ENCODE data around the gene CDKL4.
"Not testable (repeated sequence)": the region's sequence is repeated elsewhere in the genome, so short reads cannot be mapped to it uniquely, and the experiment has no call there.

The CDKL4 gene

DNA sequence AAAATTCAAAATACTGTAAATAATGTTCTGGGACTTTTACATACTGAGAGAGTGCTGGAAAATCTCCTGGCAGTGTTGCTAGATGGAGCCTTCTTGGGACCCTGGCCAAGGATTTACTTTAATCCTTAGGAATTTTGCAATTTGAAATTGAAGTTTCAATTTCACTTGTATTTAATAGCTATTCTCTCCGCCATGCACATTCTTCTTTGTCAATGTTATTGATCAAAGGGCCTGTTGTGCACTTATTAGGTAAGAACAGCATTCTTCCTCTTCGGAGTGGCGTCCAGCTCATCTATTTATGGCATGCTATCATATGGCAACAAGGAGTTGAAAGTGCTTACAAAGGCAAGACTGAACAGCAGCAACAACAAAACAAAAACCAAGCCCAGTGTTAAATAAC lies 82.8 kb downstream of the CDKL4 start:
- Histone ChIP-seq H3K36me3 (ENCODE audit: control insufficient read depth, insufficient read depth, low read length) (no peaks in the 10 kb centered on the region), H3K4me3 (ENCODE audit: low read length) (no peak overlapping the region), H3K9ac (ENCODE audit: low read length) (no peak overlapping the region), H3K27ac (ENCODE audit: low read depth, low read length) (no peak overlapping the region), H3K4me1 (ENCODE audit: control insufficient read depth, insufficient read depth, low read length) (no peaks in the 10 kb centered on the region), H3K27me3 (ENCODE audit: control insufficient read depth, insufficient read depth, low read length) (no peaks in the 10 kb centered on the region)

DNA sequence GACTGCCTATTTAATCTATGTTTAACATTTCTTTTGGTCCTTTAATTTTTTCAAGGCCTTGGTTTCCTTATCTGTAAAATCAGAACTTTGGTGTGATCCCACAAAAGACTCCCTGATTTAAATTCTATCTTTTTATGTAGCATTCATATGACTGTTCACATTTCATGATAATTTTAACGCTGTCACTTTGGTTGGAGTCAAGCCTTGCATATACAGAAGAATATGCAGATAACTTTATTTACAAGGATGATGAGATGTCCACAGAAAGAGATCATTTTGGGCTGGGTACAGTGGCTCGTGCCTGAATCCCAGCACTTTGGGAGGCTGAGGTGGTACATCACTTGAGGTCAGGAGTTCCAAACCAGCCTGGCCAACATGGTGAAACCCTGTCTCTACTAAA lies 84.5 kb downstream of the CDKL4 start:
- Histone ChIP-seq H3K36me3 (ENCODE audit: control insufficient read depth, insufficient read depth, low read length) (no peaks in the 10 kb centered on the region), H3K9ac (ENCODE audit: low read length) (no peak overlapping the region), H3K27me3 (ENCODE audit: control insufficient read depth, insufficient read depth, low read length) (no peaks in the 10 kb centered on the region), H3K4me1 (ENCODE audit: control insufficient read depth, insufficient read depth, low read length) (no peaks in the 10 kb centered on the region), H3K4me3 (ENCODE audit: low read length) (no peak overlapping the region), H3K27ac (ENCODE audit: low read depth, low read length) (no peak overlapping the region)

DNA sequence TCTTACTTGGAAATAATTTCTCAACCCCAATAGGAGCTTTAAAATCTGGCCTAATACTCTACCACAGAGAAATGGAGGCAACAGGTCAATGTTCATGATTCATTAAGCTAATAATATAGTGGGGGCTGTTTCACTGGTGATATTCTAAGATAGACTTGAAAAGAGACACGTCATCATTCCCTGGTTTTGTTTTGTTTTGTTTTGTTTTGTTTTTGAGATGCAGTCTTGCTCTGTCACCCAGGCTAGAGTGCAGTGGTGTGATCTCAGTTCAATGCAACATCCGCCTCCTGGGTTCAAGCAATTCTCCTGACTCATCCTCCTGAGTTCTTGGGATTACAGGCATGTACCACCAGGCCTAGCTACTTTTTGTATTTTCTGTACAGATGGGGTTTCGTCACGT lies 85.4 kb downstream of the CDKL4 start:
- Histone ChIP-seq H3K4me3 (ENCODE audit: low read length) (no peak overlapping the region), H3K27ac (ENCODE audit: low read depth, low read length) (no peak overlapping the region), H3K4me1 (ENCODE audit: control insufficient read depth, insufficient read depth, low read length) (no peaks in the 10 kb centered on the region), H3K27me3 (ENCODE audit: control insufficient read depth, insufficient read depth, low read length) (no peaks in the 10 kb centered on the region), H3K36me3 (ENCODE audit: control insufficient read depth, insufficient read depth, low read length) (no peaks in the 10 kb centered on the region), H3K9ac (ENCODE audit: low read length) (no peak overlapping the region)

DNA sequence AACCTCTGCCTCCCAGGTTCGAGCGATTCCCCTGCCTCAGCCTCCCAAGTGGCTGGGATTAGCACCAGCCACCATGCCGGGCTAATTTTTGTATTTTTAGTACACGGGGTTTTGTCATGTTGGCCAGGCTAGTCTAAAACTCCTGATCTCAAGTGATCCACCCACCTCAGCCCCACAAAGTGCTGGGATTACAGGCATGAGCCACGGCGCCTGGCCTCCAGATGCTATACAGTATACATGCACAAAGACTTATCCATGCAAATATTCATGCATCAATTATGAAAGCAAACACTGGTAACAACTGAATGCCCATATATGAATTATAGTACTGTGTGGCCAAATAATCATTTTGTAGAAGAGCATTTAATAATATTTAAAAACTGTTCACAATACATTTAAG lies 86.9 kb downstream of the CDKL4 start:
- H3K4me3 ChIP-seq (ENCODE audit: low read length), result no peak overlapping the region
- no peaks in the 10 kb centered on the region for H3K36me3 ChIP-seq (ENCODE audit: control insufficient read depth, insufficient read depth, low read length)
- H3K27ac ChIP-seq (ENCODE audit: low read depth, low read length), result no peak overlapping the region
- H3K27me3 ChIP-seq (ENCODE audit: control insufficient read depth, insufficient read depth, low read length), result no peaks in the 10 kb centered on the region
- no peak overlapping the region for H3K9ac ChIP-seq (ENCODE audit: low read length)
- no peaks in the 10 kb centered on the region for H3K4me1 ChIP-seq (ENCODE audit: control insufficient read depth, insufficient read depth, low read length)

DNA sequence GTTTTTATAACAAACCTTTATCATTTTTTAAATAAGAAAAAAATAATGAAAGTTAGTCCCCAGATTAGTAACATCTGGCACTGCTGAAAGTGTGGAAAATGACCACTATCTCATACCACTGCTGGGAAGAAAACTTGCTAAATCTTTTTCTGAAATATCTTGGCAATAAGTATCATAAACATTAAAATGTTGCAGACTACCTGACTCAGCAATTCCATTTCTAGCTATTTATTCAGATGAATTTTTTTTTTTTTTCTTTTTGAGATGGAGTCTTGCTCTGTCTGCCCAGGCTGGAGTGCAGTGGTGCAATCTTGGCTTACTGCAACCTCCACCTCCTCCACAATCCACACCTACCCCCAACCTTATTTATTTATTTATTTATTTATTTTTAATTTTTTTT lies 87.7 kb downstream of the CDKL4 start:
- no peaks in the 10 kb centered on the region for H3K27me3 ChIP-seq (ENCODE audit: control insufficient read depth, insufficient read depth, low read length)
- no peaks in the 10 kb centered on the region for H3K36me3 ChIP-seq (ENCODE audit: control insufficient read depth, insufficient read depth, low read length)
- no peaks in the 10 kb centered on the region for H3K4me1 ChIP-seq (ENCODE audit: control insufficient read depth, insufficient read depth, low read length)
- H3K9ac ChIP-seq (ENCODE audit: low read length), result no peak overlapping the region
- H3K4me3 ChIP-seq (ENCODE audit: low read length), result no peak overlapping the region
- no peak overlapping the region for H3K27ac ChIP-seq (ENCODE audit: low read depth, low read length)

DNA sequence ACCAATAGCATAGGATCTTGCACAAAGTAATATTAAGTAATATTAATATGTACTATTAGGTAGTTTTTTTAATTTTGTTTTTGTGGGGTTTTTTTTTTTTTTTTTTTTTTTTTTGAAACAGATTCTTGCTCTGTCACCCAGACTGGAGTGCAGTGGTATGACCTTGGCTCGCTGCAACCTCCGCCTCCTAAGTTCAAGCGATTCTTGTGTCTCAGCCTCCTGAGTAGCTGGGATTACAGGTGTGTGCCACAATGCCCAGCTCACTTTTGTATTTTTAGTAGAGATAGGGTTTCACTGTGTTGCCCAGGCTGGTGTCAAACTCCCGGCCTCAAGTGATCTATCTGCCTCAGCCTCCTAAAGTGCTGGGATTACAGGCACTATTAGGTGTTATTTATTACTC lies 88.2 kb downstream of the CDKL4 start:
- not testable (repeated sequence) for H3K27ac ChIP-seq (ENCODE audit: low read depth, low read length); H3K9ac ChIP-seq (ENCODE audit: low read length); H3K27me3 ChIP-seq (ENCODE audit: control insufficient read depth, insufficient read depth, low read length); H3K4me1 ChIP-seq (ENCODE audit: control insufficient read depth, insufficient read depth, low read length); H3K36me3 ChIP-seq (ENCODE audit: control insufficient read depth, insufficient read depth, low read length); H3K4me3 ChIP-seq (ENCODE audit: low read length)

DNA sequence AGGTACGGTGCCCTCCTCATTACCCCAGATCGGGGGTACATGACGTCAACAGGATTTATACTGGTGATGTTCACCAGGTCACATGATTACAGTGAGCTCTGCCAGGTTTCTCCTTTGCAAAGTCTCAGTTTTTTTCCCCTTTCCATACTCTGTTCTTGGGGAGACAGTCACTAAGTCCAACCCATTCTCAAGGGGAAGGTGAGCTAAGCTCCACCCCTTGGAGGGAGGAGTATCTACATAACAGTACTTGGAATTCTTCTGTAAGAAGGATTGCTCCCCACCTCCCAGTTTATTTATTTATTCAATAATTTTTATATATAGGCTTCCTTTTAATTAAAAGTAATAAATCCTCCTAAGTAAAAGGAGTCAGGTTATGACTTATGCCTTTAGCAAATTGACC lies 88.8 kb downstream of the CDKL4 start:
- no peak overlapping the region for H3K9ac ChIP-seq (ENCODE audit: low read length)
- no peak overlapping the region for H3K27ac ChIP-seq (ENCODE audit: low read depth, low read length)
- H3K4me1 ChIP-seq (ENCODE audit: control insufficient read depth, insufficient read depth, low read length), result no peaks in the 10 kb centered on the region

DNA sequence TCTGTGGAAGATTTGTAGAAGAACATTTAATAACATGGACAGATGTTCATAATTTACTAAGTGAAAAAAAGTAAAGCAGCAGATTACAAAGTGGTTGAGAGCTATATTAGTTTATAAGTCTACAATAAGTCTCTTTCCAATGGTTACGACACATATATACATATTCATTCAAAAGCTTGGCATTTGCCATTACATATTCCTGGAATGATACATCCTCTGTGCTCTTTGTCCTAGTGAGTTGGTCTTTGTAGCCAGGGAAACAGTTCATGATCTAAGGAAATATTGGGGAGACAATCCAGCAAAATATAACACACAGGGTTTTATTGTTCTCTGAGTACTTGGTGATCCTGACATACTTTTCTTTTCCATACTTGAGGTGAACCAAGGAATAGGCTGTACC lies 90.5 kb downstream of the CDKL4 start:
- no peak overlapping the region for H3K4me3 ChIP-seq (ENCODE audit: low read length)
- H3K9ac ChIP-seq (ENCODE audit: low read length), result no peak overlapping the region
- H3K27me3 ChIP-seq (ENCODE audit: control insufficient read depth, insufficient read depth, low read length), result no peaks in the 10 kb centered on the region
- H3K4me1 ChIP-seq (ENCODE audit: control insufficient read depth, insufficient read depth, low read length), result no peaks in the 10 kb centered on the region
- H3K36me3 ChIP-seq (ENCODE audit: control insufficient read depth, insufficient read depth, low read length), result no peaks in the 10 kb centered on the region
- no peak overlapping the region for H3K27ac ChIP-seq (ENCODE audit: low read depth, low read length)

More for the DNA sequence above, 88.8 kb downstream of the CDKL4 start:
- Histone ChIP-seq H3K36me3 (ENCODE audit: control insufficient read depth, insufficient read depth, low read length) (no peaks in the 10 kb centered on the region), H3K4me3 (ENCODE audit: low read length) (no peak overlapping the region), H3K27me3 (ENCODE audit: control insufficient read depth, insufficient read depth, low read length) (no peaks in the 10 kb centered on the region)

DNA sequence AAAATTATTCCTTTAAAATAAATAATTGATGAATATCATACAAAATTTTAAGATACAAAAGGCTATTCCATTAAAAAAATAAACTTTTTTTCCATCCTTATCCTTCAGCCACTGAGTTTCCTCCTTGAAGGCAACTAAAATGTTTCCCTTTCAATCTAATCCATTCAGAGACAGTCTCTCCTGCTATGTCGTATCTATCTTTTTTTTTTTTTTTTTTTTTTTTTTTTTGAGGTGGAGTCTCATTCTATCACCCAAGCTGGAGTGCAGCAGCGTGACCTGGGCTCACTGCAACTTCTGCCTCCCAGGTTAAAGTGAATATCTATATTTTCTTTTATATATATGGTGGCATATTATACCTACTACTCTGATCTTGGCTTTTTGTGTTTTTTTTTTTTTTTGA lies 91.3 kb downstream of the CDKL4 start:
- Histone ChIP-seq H3K9ac (ENCODE audit: low read length) (no peak overlapping the region), H3K4me1 (ENCODE audit: control insufficient read depth, insufficient read depth, low read length) (no peaks in the 10 kb centered on the region), H3K36me3 (ENCODE audit: control insufficient read depth, insufficient read depth, low read length) (no peaks in the 10 kb centered on the region), H3K4me3 (ENCODE audit: low read length) (no peak overlapping the region), H3K27ac (ENCODE audit: low read depth, low read length) (no peak overlapping the region), H3K27me3 (ENCODE audit: control insufficient read depth, insufficient read depth, low read length) (no peaks in the 10 kb centered on the region)

DNA sequence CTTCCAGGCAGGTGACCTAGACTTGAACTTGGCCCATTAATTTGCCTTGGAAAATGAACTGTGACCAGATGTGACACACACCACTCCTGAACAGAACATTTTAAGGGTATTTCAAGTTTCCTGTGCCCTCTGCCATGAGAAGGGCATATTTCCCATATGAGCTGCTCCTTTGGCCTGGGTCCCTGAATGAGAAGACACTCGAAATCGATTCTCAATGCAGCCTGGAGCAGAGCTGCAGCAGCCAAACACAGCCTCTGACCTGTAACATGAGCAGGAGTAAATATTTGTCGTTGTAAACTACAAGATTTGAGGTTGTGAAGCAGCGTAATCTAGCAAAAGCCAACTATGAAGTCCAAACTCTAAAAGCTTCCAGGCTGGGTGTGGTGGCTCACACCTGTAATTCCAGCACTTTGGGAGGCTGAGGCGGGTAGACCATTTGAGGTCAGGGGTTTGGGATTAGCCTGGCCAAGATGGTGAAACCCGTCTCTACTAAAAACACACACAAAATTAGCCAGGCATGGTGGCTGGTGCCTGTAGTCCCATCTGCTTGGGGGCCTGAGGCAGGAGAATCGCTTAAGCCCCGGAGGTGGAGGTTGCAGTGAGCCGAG lies 92.8 kb downstream of the CDKL4 start:
- H3K36me3 ChIP-seq (ENCODE audit: control insufficient read depth, insufficient read depth, low read length), result no peaks in the 10 kb centered on the region
- no peaks in the 10 kb centered on the region for H3K4me1 ChIP-seq (ENCODE audit: control insufficient read depth, insufficient read depth, low read length)
- no peak overlapping the region for H3K9ac ChIP-seq (ENCODE audit: low read length)
- H3K27me3 ChIP-seq (ENCODE audit: control insufficient read depth, insufficient read depth, low read length), result no peaks in the 10 kb centered on the region
- H3K27ac ChIP-seq (ENCODE audit: low read depth, low read length), result no peak overlapping the region
- H3K4me3 ChIP-seq (ENCODE audit: low read length), result no peak overlapping the region

DNA sequence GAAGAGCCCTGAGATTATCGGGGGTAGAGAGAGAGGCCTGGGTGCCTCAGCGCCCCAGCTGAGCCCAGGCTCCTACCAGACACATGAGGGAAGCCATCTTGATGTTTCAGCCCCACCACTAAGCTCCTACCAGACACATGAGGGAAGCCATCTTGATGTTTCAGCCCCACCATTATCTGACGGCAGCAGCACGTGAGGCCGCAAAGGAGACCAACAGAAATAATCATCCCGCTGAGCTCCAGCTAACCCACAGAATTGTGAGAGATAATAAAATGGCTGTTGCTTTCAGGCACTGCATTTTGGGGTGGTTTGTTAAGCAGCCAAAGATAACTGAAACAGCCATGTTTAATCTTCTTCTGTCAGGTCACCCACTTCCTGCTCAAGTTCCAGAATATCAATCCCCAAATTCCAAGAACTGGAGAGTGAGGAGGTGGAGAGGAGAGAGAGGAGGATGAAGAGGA lies 93.6 kb downstream of the CDKL4 start:
- H3K36me3 ChIP-seq (ENCODE audit: control insufficient read depth, insufficient read depth, low read length), result no peaks in the 10 kb centered on the region
- no peak overlapping the region for H3K27ac ChIP-seq (ENCODE audit: low read depth, low read length)
- H3K4me3 ChIP-seq (ENCODE audit: low read length), result no peak overlapping the region
- H3K27me3 ChIP-seq (ENCODE audit: control insufficient read depth, insufficient read depth, low read length), result no peaks in the 10 kb centered on the region
- no peaks in the 10 kb centered on the region for H3K4me1 ChIP-seq (ENCODE audit: control insufficient read depth, insufficient read depth, low read length)
- H3K9ac ChIP-seq (ENCODE audit: low read length), result no peak overlapping the region

DNA sequence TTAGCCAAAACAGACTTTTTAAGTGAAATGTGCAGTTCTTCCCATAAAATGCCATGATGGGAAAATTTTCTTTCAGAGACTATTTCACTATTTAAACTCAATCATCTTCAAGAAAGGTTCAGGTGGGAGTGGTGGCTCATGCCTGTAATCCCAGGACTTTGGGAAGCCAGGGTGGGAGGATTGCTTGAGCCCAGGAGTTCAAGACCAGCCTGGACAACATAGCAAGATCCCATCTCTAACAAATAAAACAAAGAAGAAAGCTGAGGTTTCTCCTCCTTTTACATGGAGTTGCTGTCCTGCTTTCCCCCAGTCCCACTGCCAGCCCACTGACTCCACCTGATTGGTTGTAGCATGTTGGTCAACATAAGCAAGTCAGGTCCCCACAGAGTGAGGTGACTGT lies 97.1 kb downstream of the CDKL4 start:
- no peak overlapping the region for H3K27ac ChIP-seq (ENCODE audit: low read depth, low read length)
- no peaks in the 10 kb centered on the region for H3K27me3 ChIP-seq (ENCODE audit: control insufficient read depth, insufficient read depth, low read length)
- no peaks in the 10 kb centered on the region for H3K36me3 ChIP-seq (ENCODE audit: control insufficient read depth, insufficient read depth, low read length)
- H3K9ac ChIP-seq (ENCODE audit: low read length), result no peak overlapping the region
- peaks cover 3% of the 10 kb centered on the region for H3K4me1 ChIP-seq (ENCODE audit: control insufficient read depth, insufficient read depth, low read length)
- H3K4me3 ChIP-seq (ENCODE audit: low read length), result no peak overlapping the region

DNA sequence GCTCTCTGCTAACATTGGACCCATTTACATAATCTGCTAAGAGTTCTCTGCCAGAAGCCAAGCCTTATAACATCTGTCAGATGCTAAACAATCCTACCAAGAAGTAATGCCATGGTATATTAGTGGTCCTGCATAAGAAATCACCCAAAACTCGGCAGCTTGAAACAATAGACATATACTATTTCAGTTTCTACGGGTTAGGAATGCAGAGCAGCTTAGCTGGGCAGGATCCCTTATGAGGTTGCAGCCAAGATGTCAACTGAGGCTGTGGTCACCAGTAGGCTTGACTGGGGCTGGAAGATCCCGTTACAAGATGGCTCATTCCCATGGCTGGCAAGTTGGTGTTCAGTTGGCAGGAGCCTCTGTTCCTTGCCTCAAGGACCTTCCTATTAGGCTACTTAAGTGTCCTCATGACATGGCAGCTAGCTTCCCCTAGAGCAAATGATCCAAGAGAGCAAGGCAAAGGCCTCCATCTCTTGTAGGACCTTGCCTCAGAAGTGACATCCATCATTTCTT lies 97.8 kb downstream of the CDKL4 start:
- Histone ChIP-seq H3K4me1 (ENCODE audit: control insufficient read depth, insufficient read depth, low read length) (peaks cover 3% of the 10 kb centered on the region), H3K27me3 (ENCODE audit: control insufficient read depth, insufficient read depth, low read length) (no peaks in the 10 kb centered on the region), H3K9ac (ENCODE audit: low read length) (no peak overlapping the region), H3K36me3 (ENCODE audit: control insufficient read depth, insufficient read depth, low read length) (no peaks in the 10 kb centered on the region), H3K27ac (ENCODE audit: low read depth, low read length) (no peak overlapping the region), H3K4me3 (ENCODE audit: low read length) (no peak overlapping the region)

Measured in rectal smooth muscle tissue (tissue), 1 donor.